GM03348 (cell line): ENCODE data around the gene HIBADH.
"Not testable (repeated sequence)": the region's sequence is repeated elsewhere in the genome, so short reads cannot be mapped to it uniquely, and the experiment has no call there.

ENCODE experiments used
- DNase-seq: peaks from one replicate; pipeline ENCODE4 v3.0.0; 2012; ENCODE audit warnings: low spot score

HIBADH gene

GRCh38 chr7:27546610-27547009, 116.1 kb downstream of the HIBADH start:
- no peak for DNase-seq

GRCh38 chr7:27535795-27536194, 126.9 kb downstream of the HIBADH start:
- no peak for DNase-seq

- DNase-seq, result no peak
Observed at GRCh38 chr7:27533652-27534081, 129.0 kb downstream of the HIBADH start.

GRCh38 chr7:27532314-27532713, 130.4 kb downstream of the HIBADH start:
- DNase-seq, result no peak

GRCh38 chr7:27527348-27527714, 135.4 kb downstream of the HIBADH start:
- no peak for DNase-seq

GRCh38 chr7:27526611-27527347, 135.9 kb downstream of the HIBADH start:
- DNase-seq, result no peak

- no peak for DNase-seq
Observed at GRCh38 chr7:27526131-27526530, 136.6 kb downstream of the HIBADH start.

GRCh38 chr7:27523321-27523720, 139.4 kb downstream of the HIBADH start:
- no peak for DNase-seq

GRCh38 chr7:27522566-27522965, 140.1 kb downstream of the HIBADH start:
- DNase-seq, result no peak

- peak; percentile 58 for DNase-seq
Observed at GRCh38 chr7:27520815-27521790, 141.6 kb downstream of the HIBADH start.

- no peak for DNase-seq
Observed at GRCh38 chr7:27519793-27520469, 142.8 kb downstream of the HIBADH start.

GRCh38 chr7:27518561-27519350, 143.9 kb downstream of the HIBADH start:
- no peak for DNase-seq

- DNase-seq, result no peak
Observed at GRCh38 chr7:27516421-27516820, 146.3 kb downstream of the HIBADH start.

GRCh38 chr7:27515933-27516332, 146.8 kb downstream of the HIBADH start:
- DNase-seq, result no peak

- no peak for DNase-seq
Observed at GRCh38 chr7:27514861-27515260, 147.8 kb downstream of the HIBADH start.

- no peak for DNase-seq
Observed at GRCh38 chr7:27513885-27514284, 148.8 kb downstream of the HIBADH start.

- not testable (repeated sequence) for DNase-seq
Observed at GRCh38 chr7:27511370-27511769, 151.3 kb downstream of the HIBADH start.

GRCh38 chr7:27510541-27510940, 152.1 kb downstream of the HIBADH start:
- DNase-seq, result no peak

- DNase-seq, result not testable (repeated sequence)
Observed at GRCh38 chr7:27501879-27502278, 160.8 kb downstream of the HIBADH start.

GRCh38 chr7:27501001-27501400, 161.7 kb downstream of the HIBADH start:
- no peak for DNase-seq

- DNase-seq, result no peak
Observed at GRCh38 chr7:27492224-27492623, 170.5 kb downstream of the HIBADH start.

GRCh38 chr7:27491534-27491933, 171.1 kb downstream of the HIBADH start:
- DNase-seq, result no peak
